ENCODE results near the gene SCAPER. TPM values are rescaled to one million over a fixed set of nuclear protein-coding genes. Genes with fewer than 3 reads are reported as not detected.

Gene SCAPER
- total and polyA plus RNA-seq, 10 donors, result 3.9 to 53.3 (median 34.0) TPM

DNA sequence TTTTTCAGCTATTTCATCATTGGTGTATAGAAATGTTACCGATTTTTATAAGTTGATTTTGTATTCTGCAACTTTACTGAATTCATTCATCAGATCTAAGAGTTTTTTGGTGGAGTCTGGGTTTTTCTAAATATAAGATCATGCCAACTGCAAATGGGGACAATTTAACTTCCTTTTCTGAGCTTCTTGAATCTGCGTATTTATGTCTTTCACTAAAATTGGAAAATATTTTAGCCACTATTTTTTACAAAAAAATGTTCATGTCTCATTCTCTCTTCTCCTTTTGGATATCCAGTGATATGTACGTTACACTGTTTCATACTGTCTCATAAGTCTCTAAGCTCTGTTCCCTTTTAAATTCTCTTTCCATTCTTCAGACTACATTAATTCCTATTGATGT lies 444.8 kb downstream of the SCAPER start:
- TF ChIP-seq POLR2AphosphoS5 (IDR thresholded peaks at IDR 0.05) (no peak), POLR2A (IDR thresholded peaks at IDR 0.05) (no peak)
- TF ChIP-seq, protein P1, sequence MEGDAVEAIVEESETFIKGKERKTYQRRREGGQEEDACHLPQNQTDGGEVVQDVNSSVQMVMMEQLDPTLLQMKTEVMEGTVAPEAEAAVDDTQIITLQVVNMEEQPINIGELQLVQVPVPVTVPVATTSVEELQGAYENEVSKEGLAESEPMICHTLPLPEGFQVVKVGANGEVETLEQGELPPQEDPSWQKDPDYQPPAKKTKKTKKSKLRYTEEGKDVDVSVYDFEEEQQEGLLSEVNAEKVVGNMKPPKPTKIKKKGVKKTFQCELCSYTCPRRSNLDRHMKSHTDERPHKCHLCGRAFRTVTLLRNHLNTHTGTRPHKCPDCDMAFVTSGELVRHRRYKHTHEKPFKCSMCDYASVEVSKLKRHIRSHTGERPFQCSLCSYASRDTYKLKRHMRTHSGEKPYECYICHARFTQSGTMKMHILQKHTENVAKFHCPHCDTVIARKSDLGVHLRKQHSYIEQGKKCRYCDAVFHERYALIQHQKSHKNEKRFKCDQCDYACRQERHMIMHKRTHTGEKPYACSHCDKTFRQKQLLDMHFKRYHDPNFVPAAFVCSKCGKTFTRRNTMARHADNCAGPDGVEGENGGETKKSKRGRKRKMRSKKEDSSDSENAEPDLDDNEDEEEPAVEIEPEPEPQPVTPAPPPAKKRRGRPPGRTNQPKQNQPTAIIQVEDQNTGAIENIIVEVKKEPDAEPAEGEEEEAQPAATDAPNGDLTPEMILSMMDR (IDR thresholded peaks at IDR 0.05 in 8 of 11, conservative IDR thresholded peaks at IDR 0.05 in 3 of 11), result no peak
- 96 to 99% (median 99%) methylated on average over 3 of the region's 3 CpGs for WGBS, 5 donors
- no peaks in the 10 kb centered on the region for H3K4me1 ChIP-seq
- no peak overlapping the region for H3K4me3 ChIP-seq
- intact Hi-C loops (cut with DNase I; ENCODE audit: low total_unique reads), result no loop called here
- DNase-seq, result no peak
- H3K27ac ChIP-seq, result no peak overlapping the region
- peaks cover 0 to 13% (median 3%) of the 10 kb centered on the region in 8 donors for H3K9me3 ChIP-seq
- H3K36me3 ChIP-seq, result peaks cover 0 to 11% (median 0%) of the 10 kb centered on the region in 6 donors
- H3K27me3 ChIP-seq (replicated peaks in 1 of 7), result no peaks in the 10 kb centered on the region

DNA sequence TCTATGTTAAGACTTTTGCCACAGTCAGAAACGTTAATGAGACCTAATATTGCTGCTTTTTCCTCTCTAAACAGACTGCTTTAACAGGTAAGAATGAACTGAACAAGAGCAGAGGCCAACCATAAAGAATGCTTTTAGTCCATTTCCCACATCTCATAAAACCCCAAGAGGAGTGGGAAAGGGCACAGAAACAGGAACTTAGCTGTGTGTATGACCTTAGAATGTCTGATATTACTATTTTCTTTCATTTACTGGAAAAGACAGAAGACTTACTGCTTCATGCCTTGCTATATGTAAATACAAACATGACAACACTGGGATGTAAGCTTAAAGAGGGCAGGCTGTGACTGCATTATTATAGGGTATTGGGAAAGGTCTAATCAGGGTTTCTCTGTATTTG lies 453.6 kb downstream of the SCAPER start:
- DNase-seq, result no peak
- no peaks in the 10 kb centered on the region for H3K9me3 ChIP-seq
- no peak overlapping the region for H3K4me3 ChIP-seq
- no peaks in the 10 kb centered on the region for H3K4me1 ChIP-seq
- WGBS, 5 donors, result 40 to 74% (median 50%) methylated on average over 1 of the region's 1 CpG
- H3K27ac ChIP-seq, result no peak overlapping the region
- intact Hi-C loops (cut with DNase I; ENCODE audit: low total_unique reads), result no loop called here
- TF ChIP-seq POLR2AphosphoS5 (IDR thresholded peaks at IDR 0.05), result no peak
- TF ChIP-seq, protein P1 (IDR thresholded peaks at IDR 0.05 in 8 of 11, conservative IDR thresholded peaks at IDR 0.05 in 3 of 11), result no peak
- no peaks in the 10 kb centered on the region for H3K36me3 ChIP-seq
- H3K27me3 ChIP-seq (replicated peaks in 1 of 7), result no peaks in the 10 kb centered on the region

DNA sequence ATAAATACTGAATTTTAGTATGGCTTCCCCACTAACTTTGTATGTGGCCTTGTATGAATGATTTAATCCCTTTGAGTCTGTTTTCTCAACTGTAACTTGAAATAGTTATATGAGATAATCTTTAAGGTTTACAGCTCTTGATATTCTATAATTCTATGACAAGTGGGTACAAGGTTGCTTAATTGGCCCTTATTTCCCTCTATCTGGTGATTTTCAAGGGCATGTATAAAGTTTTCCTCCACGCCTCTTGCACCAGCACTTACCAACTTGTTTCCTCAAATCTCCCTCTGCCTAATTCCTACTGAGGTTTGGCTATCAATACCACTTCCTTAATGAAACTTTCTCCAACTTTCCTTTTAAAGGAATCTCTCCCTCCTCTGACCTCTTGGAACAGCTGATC lies 455.7 kb downstream of the SCAPER start:
- 55 to 88% (median 72%) methylated on average over 1 of the region's 1 CpG for WGBS, 5 donors
- TF ChIP-seq POLR2A (IDR thresholded peaks at IDR 0.05), result no peak
- no peak for TF ChIP-seq POLR2AphosphoS5 (IDR thresholded peaks at IDR 0.05)
- Histone ChIP-seq H3K4me1 (no peaks in the 10 kb centered on the region), H3K27ac (no peak overlapping the region), H3K4me3 (no peak overlapping the region), H3K27me3 (replicated peaks in 1 of 7) (no peaks in the 10 kb centered on the region), H3K36me3 (no peaks in the 10 kb centered on the region), H3K9me3 (no peaks in the 10 kb centered on the region)
- no peak for DNase-seq
- intact Hi-C loops (cut with DNase I; ENCODE audit: low total_unique reads), result no loop called here

DNA sequence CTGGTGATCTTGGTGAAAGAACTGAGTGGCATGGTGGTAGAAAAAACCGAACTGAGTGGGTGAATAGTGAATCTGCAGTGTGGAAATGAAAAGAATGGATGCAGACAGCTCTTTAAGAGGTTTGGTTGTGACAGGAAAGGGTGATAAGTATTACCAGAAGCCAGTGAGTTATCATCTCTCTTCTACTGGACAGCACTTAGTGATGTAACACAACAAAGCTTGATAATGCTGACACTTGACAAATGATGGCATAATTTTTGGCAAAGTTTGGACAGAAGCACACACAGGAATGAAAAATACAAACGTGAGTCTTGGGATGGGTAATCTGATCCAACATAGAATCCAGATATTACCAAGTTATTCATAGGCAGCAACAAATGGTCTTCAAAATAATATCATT lies 456.4 kb downstream of the SCAPER start:
- WGBS, 5 donors, result 62 to 88% (median 75%) methylated on average over 2 of the region's 2 CpGs
- H3K36me3 ChIP-seq, result no peaks in the 10 kb centered on the region
- TF ChIP-seq POLR2AphosphoS5 (IDR thresholded peaks at IDR 0.05) (no peak), POLR2A (IDR thresholded peaks at IDR 0.05) (no peak)
- TF ChIP-seq, protein P1 (IDR thresholded peaks at IDR 0.05 in 8 of 11, conservative IDR thresholded peaks at IDR 0.05 in 3 of 11), result no peak
- no peaks in the 10 kb centered on the region for H3K9me3 ChIP-seq
- H3K27ac ChIP-seq, result no peak overlapping the region
- H3K4me1 ChIP-seq, result no peaks in the 10 kb centered on the region
- no peak for DNase-seq
- no peaks in the 10 kb centered on the region for H3K27me3 ChIP-seq (replicated peaks in 1 of 7)
- intact Hi-C loops (cut with DNase I; ENCODE audit: low total_unique reads), result no loop called here
- no peak overlapping the region for H3K4me3 ChIP-seq
